ENCODE measurements around the gene FICD.

FICD gene

DNA sequence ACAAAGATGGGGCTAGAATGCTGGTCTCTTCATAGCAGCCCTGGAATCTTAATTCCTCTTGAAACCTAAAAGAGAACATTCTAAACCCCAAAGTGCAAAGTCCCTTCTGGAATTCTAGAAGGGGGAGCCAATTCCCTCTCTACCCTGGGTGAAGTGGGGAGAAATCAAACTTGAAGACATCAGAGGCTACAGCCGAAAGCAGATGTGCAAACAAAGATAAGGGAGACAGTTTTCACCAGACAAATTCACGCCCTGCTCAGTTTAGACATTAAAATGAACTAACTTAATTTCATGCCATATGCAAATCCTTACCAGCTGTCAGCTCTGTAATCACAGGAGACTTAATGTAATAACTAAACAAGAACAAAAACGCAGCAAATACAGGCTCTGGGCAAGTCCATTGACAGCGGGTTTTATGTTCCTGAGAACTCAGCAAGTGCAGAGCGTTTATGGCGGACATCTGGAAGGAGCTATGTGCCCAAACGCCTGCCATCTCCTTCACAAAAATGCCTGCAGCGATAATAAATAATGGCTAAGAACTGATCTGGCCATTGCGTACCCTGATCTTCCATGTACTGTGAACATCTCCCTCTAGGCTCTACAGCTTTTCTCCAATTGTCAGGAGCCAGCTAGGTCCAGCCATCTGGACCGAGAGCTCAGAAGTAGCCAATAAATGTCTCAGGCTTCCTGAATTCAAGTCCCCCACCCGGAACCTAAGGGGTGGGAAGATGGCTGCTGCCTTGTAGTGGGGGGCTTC, 19.1 kb upstream of the FICD start:
- no peak overlapping the region for H3K4me3 ChIP-seq (ENCODE audit: low read length)
- DNase-seq (ENCODE audit: low read depth, low spot score): no peak

DNA sequence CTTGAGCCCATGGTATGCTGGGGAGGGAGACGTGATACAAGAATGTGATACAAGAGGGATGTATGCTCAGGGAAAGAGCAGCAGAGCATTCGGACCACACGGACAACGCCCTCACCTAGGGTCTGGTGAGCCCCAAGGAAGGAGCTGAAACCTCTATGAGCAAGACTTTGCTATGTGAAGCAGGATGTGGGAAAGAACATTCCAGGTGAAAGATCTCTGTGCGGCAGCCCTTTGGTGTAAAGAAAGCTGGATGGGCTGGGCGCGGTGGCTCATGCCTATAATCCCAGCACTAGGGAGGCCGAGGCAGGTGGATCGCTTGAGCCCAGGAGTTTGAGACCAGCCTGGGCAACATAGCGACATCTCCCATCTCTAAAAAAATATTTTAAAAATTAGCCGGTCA, 16.9 kb upstream of the FICD start:
- no peak for DNase-seq (ENCODE audit: low read depth, low spot score)
- no peak overlapping the region for H3K4me3 ChIP-seq (ENCODE audit: low read length)

- H3K4me3 ChIP-seq (ENCODE audit: low read length): no peak overlapping the region
- no peak for DNase-seq (ENCODE audit: low read depth, low spot score)
Observed at GRCh38 chr12:108502922-108503321, 12.2 kb upstream of the FICD start.

GRCh38 chr12:108505129-108505528, 9.9 kb upstream of the FICD start:
- no peak overlapping the region for H3K4me3 ChIP-seq (ENCODE audit: low read length)
- DNase-seq (ENCODE audit: low read depth, low spot score): no peak

DNA sequence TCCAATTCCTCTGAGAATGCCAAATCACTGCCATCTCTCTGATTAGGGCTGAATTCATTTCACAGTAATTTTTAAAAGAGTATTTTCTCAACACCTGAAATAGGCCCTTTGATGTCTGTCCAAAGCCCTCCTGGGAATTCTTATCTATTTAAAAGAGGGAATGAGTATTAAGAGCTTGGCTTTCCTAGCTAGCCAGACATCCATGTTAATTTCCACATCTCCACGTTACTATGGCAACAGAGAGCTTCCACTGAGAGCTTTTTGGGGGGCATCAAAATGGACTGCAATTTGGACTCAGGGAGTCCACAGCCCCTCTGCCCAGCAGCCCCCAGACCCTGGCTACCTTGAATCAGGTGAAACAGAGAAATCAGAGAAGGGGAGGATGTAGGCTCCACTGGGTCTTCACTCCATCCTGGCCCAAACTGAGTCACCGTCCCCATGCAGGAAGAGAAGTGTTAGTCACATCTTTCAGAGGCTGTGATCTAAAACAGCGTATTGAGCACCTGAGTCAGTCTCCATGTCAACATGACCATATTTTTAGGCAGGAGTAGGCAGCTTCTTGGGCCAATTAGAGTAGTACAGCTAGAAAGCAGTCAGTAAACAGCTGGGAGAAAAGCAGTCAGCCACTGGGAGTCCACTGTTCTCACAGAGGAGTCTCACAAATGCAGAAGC, 7.0 kb upstream of the FICD start:
- no peak overlapping the region for H3K4me3 ChIP-seq (ENCODE audit: low read length)
- DNase-seq (ENCODE audit: low read depth, low spot score): no peak

DNA sequence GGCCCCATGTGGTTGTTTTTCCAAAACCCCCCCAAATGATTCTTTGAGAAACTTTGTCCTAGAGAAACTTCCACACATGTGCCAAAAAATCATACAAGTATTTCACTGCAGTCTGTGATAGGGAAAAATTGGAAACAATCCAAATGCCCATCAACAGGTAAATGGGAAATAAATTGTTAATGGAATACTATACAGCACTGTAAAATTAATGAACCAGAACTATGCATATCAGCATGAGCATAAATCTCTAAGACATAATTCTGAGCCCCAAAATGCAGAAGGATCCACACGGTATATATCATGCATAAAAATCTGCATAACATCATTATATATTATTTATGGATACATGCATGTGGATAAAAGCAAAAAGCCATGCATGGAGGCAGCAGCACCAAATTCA, 5.3 kb upstream of the FICD start:
- DNase-seq (ENCODE audit: low read depth, low spot score): no peak

GRCh38 chr12:108510836-108511235, 4.2 kb upstream of the FICD start:
- H3K4me3 ChIP-seq (ENCODE audit: low read length): no peak overlapping the region

More for the DNA sequence above, 5.3 kb upstream of the FICD start:
- no peak overlapping the region for H3K4me3 ChIP-seq (ENCODE audit: low read length)

DNA sequence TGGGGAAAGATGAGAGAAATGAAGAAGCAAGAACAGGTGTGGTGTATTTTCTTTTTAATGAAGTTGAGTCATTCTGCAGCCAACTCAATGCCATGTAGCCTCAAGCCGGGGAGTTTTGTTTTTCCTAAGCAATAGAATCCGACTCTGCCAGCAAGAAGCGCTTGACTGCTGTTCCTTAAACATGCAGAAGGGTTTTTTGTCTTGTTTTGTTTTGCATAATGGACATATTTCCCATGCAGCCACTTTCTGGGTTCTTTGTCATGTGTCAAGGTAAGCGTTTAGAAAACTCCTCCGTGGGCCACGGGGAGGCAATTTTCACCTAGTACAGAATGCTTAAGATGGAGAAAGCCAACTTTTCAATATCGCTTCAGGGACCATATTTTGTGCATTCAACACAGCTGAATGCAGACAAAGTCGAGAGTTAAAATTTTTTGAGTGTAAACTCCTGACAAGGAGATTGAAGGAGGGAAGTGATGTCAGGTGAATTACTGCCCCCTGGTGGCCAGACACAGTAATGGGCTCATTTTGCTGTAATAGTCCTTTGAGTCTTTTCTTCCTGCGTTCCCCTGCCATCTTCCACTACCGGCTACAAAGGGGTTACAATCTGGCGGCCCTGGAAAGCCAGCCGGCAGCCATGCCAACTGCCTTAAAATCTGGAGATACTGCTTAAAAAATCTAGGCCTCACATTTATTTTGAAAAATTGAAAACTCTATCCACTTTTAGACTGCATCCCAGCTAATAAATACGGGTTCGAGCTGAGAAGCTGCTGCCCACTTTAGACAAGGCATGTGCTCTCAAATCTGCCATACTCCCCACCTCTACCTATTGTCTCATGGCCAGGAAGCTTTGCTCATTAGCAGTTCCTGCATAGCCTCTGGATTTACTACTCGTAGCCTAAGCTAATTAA, 3.2 kb upstream of the FICD start:
- DNase-seq (ENCODE audit: low read depth, low spot score): peak; percentile 84

More at GRCh38 chr12:108510836-108511235, 4.2 kb upstream of the FICD start:
- DNase-seq (ENCODE audit: low read depth, low spot score): no peak

DNA sequence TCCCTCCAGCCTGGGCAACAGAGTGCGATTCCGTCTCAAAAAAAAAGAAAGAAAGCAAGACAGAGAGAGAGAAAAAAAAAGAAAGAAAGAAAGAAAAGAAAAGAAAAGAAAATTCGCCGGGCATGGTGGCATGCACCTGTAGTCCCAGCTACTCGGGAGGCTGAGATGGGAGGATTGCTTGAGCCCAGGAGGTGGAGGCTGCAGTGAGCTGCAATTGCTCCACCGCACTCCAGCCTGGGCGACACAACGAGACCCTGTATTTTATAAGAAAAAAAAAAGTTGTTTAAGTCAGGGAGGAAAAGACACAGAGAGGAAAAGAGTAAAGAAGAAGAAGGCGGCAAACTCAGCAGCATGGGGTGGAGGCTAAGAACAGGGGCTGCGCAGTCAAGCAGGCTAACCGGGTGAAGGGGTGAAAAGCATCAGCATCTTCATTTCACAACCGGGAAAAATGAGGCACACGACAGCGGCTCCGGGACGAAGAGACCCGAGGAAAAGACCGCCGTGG, 557 bp upstream of the FICD start:
- DNase-seq (ENCODE audit: low read depth, low spot score): no peak
- H3K4me3 ChIP-seq (ENCODE audit: low read length): peak overlapping the region; percentile 81

More for the DNA sequence above, 3.2 kb upstream of the FICD start:
- no peak overlapping the region for H3K4me3 ChIP-seq (ENCODE audit: low read length)

DNA sequence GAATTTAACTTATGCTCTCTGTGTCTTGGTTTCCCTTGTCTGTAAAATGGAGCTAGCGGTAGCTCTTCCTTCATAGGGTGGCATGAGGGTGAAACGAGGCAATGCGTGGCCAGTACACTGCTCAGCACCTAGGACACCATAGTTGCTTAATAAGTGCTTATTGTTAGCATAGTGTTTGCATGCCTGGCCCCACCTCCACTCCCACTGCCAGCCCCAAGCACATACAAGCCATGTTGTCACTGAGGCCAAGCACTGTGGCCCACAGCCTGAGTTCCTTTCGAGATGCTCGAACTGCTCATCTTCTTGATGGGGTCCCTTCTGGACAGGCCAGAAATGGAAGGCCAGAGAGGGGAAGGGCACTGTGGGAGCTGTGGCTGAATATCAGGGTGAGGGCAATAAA, 839 bp downstream of the FICD start:
- peak overlapping the region; percentile 81 for H3K4me3 ChIP-seq (ENCODE audit: low read length)
- DNase-seq (ENCODE audit: low read depth, low spot score): no peak

GRCh38 chr12:108516511-108517275, 1.6 kb downstream of the FICD start:
- DNase-seq (ENCODE audit: low read depth, low spot score): no peak
- no peak overlapping the region for H3K4me3 ChIP-seq (ENCODE audit: low read length)

- no peak for DNase-seq (ENCODE audit: low read depth, low spot score)
Observed at GRCh38 chr12:108517288-108518100, 2.4 kb downstream of the FICD start.

DNA sequence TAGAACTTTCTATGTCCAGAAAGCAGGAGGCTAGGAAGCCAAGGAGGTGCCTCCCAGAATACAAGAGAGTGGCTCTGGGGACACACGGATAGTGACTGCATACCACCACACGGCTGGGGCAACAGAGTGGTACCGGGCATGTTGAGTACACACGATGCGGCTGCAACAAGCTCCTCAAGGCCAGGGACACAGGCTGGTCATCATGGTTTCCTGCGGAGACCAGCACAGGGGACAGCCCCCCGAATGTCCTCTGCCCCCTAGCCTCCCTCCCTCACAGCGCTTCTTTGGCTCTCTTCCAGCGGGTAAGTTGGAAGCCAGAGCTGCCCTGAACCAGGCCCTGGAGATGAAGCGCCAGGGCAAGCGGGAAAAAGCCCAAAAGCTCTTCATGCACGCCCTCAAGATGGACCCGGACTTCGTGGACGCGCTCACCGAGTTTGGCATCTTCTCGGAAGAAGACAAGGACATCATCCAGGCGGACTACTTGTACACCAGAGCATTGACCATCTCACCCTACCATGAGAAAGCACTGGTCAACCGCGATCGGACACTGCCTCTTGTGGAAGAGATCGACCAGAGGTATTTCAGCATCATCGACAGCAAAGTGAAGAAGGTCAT, 3.1 kb downstream of the FICD start:
- no peak for DNase-seq (ENCODE audit: low read depth, low spot score)
- H3K4me3 ChIP-seq (ENCODE audit: low read length): no peak overlapping the region

More at GRCh38 chr12:108517288-108518100, 2.4 kb downstream of the FICD start:
- H3K4me3 ChIP-seq (ENCODE audit: low read length): no peak overlapping the region

DNA sequence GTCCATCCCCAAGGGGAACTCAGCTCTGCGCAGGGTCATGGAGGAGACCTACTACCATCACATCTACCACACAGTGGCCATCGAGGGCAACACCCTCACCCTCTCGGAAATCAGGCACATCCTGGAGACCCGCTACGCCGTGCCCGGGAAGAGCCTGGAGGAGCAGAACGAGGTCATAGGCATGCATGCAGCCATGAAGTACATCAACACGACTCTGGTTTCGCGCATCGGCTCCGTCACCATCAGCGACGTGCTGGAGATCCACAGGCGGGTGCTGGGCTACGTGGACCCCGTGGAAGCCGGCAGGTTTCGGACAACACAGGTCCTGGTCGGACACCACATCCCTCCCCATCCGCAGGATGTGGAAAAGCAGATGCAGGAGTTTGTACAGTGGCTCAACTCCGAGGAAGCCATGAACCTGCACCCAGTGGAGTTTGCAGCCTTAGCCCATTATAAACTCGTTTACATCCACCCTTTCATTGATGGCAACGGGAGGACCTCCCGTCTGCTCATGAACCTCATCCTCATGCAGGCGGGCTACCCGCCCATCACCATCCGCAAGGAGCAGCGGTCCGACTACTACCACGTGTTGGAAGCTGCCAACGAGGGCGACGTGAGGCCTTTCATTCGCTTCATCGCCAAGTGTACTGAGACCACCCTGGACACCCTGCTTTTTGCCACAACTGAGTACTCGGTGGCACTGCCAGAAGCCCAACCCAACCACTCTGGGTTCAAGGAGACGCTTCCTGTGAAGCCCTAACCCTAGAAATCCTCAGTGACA, 3.8 kb downstream of the FICD start:
- H3K4me3 ChIP-seq (ENCODE audit: low read length): no peak overlapping the region
- no peak for DNase-seq (ENCODE audit: low read depth, low spot score)

GRCh38 chr12:108519558-108519957, 4.5 kb downstream of the FICD start:
- DNase-seq (ENCODE audit: low read depth, low spot score): no peak
- H3K4me3 ChIP-seq (ENCODE audit: low read length): no peak overlapping the region

GRCh38 chr12:108523365-108523764, 8.3 kb downstream of the FICD start:
- H3K4me3 ChIP-seq (ENCODE audit: low read length): no peak overlapping the region
- DNase-seq (ENCODE audit: low read depth, low spot score): no peak

- DNase-seq (ENCODE audit: low read depth, low spot score): no peak
Observed at GRCh38 chr12:108525681-108526080, 10.6 kb downstream of the FICD start.

More at GRCh38 chr12:108525681-108526080, 10.6 kb downstream of the FICD start:
- H3K4me3 ChIP-seq (ENCODE audit: low read length): no peak overlapping the region
